GM12875 (cell line): ENCODE measurements around the gene SCN2B.
A peak's percentile ranks its signal among the peaks of the same experiment; 100 is the strongest.

Source experiments
- H3K4me3 ChIP-seq: one replicate; pipeline ENCODE4 v1.5.1; 2011; ENCODE audit warnings: low read depth, low read length, control low read depth
- CTCF ChIP-seq: IDR thresholded peaks from 2 replicates; pipeline ENCODE4 v1.5.1; 2011; ENCODE audit warnings: low read depth, mild to moderate bottlenecking, control low read depth, inconsistent platforms, low read length, moderate library complexity, borderline replicate concordance; ENCODE audit not compliant: insufficient read depth

The SCN2B gene

GRCh38 chr11:118153516-118153915, 22.9 kb downstream of the SCN2B start:
- no peak overlapping the region for H3K4me3 ChIP-seq

GRCh38 chr11:118152552-118153471, 23.6 kb downstream of the SCN2B start, which contains the start of gene SCN4B:
TSS of gene SCN4B (minus strand) at chr11:118152823. CDS start at chr11:118152673, 150 bp downstream.
- no peak within 1 kb of the TSS for H3K4me3 ChIP-seq

More at GRCh38 chr11:118153516-118153915, 22.9 kb downstream of the SCN2B start:
- no peak for TF ChIP-seq CTCF

GRCh38 chr11:118152020-118152551, 24.4 kb downstream of the SCN2B start:
- no peak overlapping the region for H3K4me3 ChIP-seq
- no peak for TF ChIP-seq CTCF

More at GRCh38 chr11:118152552-118153471, 23.6 kb downstream of the SCN2B start, which contains the start of gene SCN4B:
- no peak for TF ChIP-seq CTCF

- no peak for TF ChIP-seq CTCF
- H3K4me3 ChIP-seq, result no peak overlapping the region
Measured at GRCh38 chr11:118151431-118151830, 25.0 kb downstream of the SCN2B start.

- no peak overlapping the region for H3K4me3 ChIP-seq
- TF ChIP-seq CTCF, result 0 out of 2 replicates have a peak, but pooled peaks have one; percentile 2
Measured at GRCh38 chr11:118149493-118149892, 26.9 kb downstream of the SCN2B start.

- H3K4me3 ChIP-seq, result no peak overlapping the region
- no peak for TF ChIP-seq CTCF
Measured at GRCh38 chr11:118148856-118149255, 27.6 kb downstream of the SCN2B start.
